DOHH2 (cell line): ENCODE data around the gene ALPK1.

Experiments
- CTCF ChIP-seq: fragments of 200-600 bp; sonication (generic); IDR thresholded peaks from one replicate; pipeline ENCODE4 v1.5.1; 2014; ENCODE audit warnings: antibody characterized with exemption, mild to moderate bottlenecking, low read depth, low read length; ENCODE audit not compliant: poor library complexity, severe bottlenecking
- EZH2phosphoT487 ChIP-seq: fragments of 200-600 bp; sonication (generic); IDR thresholded peaks from 2 replicates; pipeline ENCODE4 v1.6.1; 2017; ENCODE audit warnings: borderline replicate concordance, mild to moderate bottlenecking, antibody characterized with exemption, low read length, moderate library complexity, mixed read lengths

DNA sequence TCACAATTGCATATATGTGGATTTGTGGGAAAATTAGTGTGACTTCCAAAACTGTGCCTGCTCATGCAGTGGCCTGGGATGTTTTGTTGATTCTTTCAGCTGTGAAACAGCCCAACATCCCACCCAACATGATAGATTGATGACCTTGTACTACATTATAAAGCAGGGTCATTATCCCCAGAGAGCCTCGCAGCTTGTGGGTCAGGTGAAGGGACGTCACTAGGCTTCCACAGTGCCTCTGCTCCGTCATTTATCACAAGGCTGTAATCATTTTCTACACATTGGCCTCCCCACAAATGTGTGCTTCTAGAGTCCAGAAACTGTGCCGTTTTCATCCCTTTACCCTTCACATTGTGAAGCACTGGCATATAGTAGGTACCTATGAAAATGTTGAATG lies 31.6 kb downstream of the ALPK1 start:
- TF ChIP-seq CTCF, result no peak
- TF ChIP-seq EZH2phosphoT487, result no peak
